Measurements from ENCODE around the gene BACH2.
A peak's percentile ranks its signal among the peaks of the same experiment; 100 is the strongest.
"Not testable (repeated sequence)": the region's sequence is repeated elsewhere in the genome, so short reads cannot be mapped to it uniquely, and the experiment has no call there.

Gene BACH2

DNA sequence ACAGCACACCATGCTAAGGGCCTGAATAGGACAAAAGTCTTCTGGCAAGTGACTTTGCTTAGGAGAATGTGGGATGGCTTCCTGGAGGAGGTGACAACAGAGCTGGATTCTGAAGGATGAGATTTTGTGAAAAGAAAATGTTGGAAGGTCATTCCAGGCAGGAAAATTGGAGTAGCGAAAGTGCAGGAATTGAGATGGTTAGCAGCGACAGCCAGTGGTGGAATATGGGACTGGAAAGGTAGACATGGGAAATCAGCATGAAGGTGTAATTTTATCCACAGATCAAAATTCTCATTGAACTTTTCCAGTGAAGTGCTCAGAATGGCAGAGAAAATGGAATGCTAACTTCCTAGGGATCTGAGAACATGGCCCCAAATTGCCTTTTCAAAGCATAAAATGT is 5.7 kb upstream of the BACH2 start:
- no peak for DNase-seq (ENCODE audit: low read depth in 2 of 2)

DNA sequence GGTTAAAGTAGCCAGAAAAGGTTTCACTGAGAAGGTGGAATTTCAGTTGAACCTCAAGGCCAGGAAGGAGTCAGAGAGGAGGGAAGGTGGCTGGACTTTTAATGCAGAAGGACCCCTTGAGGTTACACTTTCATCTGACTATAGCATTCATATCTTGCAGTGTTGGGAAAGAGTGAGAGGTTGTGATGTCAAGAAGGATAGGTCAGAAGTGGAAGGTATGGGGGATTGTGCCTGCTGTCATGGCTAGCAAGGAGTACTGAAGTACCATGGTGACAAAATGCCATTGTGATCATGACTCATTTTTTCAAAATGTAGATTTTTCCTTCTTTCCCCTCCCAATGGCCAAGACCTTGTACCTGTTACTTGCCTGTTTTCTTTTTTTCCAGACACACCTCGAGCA is 5.2 kb upstream of the BACH2 start:
- no peak for DNase-seq (ENCODE audit: low read depth in 2 of 2)

DNA sequence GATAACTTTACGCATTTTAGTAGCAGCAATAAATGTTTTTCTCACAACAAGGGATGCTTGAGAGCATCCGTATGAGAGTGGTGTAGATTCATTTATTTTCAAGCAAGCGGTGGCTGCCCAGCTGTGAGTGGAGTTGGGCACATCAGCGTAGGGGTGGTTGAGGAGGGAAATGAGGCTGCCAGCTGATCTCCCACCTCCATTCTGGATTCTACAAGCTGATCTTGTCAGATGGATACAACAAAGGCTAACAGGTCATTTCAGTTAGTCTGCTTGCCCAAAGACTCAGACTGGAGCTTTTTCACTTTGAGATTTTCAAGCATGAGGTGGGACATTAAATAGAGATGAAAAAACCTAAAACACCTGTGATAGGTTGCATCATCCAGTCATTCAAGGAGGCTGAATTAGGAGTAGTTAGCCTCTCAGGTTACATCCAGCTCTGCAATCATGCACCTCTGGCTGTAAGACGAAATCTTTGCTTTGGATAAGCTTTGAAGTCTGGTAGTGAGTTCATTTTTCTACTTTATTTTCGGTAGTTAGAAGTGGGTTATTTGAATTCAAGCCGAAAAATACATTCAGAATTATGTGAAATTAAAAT is 1.9 kb upstream of the BACH2 start:
- no peak for DNase-seq (ENCODE audit: low read depth in 2 of 2)

DNA sequence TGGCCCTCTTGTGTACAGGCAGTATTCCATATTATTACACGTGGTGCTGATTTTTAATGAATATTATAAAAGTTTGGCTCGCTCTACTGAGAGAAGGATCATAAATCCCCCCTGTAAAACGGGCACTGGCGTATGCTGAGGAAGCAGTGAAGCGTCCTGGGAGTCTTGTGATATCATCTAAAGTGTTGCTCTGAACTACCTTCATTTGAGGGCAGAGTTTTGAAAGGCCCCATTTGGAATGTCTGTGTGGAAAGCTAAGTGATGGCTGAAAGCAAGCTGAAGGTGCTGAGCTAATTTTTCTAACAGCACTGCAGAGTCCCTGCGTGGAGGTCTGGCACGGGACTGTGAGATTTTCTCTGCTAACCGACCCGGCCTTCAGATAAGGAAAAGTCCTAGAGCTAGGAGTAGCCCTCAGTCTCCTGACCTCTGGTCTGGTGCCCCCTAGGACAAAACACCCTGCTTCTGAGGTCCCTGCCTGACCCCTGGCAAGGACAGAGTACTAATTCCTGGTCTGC is 1.3 kb upstream of the BACH2 start:
- DNase-seq (ENCODE audit: low read depth in 2 of 2), result no peak

DNA sequence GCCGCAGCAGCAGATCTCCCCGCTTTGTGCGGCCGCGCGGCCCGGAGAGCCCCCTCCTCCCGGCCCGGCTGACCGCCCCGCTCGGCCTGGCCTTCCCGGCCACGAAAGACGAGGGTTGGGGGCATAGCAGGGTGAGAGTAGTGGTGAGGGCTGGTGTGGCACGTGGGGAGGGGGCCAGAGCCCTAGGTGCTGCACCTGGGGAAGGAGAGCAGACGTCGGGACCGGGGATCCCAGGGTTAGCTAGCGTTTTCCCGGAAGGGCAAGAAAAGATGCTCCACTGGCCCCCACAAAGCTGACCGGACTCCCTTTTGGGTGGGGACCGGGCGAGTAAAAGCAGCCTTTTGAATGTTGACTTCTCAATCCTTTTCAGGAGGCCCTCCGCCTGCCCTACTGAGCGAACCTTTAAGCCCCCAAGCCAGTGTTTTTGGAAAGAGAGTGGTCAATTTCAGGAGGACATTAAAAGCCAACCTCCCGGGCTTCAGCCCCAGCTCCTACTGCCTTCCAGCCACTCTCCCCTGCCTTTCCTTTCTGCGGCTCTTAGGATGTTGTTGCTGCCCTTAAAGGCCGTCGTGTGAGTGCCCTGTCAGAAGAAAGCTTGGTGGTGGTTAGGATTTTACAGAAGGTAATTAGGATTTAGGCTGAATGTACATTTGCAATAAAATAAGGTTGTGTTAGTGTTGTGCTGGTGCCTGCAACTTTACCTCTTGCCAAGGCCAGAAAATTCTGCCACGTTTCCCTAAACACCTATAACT is 648 bp upstream of the BACH2 start:
- DNase-seq (ENCODE audit: low read depth in 2 of 2), result no peak

DNA sequence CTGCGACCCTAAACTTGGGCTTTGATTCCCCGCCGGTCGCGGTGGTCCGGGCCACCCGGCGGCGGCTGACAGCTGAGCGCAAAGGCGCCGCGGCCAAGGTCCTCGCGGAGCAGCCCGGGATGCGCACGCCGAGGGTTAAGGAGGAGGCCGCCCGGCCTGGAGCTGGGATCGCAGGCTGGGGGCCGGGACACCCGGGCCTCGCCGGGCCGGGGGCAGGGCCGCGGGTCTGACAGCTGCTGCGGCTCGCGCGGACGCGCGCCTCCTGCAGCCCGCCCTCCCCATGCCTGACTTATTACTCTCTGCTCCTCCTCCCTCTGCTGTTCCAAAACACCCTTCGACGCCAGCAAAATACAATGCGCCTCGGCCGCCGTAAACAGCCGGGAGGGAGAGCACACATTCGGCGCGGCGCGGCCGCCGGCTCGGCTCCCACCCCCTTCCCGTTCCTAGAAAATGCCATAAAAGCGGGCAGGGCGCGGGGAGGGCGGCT is 746 bp downstream of the BACH2 start:
- peak; percentile 32 to 34 for DNase-seq (ENCODE audit: low read depth in 2 of 2)

DNA sequence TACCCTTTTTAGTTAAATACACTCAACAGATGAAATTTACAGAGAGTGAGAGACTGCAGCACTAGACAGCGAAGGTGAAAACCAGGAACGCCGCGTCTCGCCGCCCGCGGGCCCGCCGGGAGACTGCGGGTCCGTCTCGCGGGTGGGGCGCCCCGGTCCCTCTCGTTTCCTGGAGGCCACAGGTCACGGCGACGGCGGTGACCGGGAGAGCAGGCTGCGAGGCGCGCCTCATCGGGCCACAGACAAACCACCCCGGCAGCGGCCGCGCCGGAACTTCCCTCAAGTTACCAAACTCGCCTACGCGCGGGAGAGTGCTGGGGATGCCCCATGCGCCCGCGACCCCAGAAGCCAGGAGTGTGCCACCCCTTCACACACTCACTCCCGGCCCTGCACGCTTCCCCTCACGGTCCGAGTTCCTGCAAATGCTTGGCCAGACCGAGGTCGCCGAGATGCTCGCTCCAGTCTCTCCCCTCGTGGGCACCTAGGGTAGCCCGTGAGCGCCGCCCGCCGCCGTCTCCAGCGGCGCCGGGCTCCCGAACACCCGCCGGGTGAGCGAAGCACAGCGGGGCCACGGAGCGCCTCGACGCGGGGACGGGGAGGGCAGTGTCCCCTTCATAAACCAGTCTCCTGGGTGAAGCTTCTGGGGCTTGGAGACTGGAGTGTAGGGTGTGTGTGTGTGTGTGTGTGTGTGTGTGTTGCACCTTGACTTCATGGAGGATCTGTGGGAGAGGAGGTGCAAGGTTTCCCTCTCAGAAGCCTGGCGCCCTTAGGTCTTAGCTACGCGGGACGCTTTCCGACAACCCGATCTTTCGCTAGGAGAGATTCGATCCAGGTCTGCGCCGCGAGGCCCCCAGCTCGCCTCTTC is 1.4 kb downstream of the BACH2 start:
- peak; percentile 33 to 54 for DNase-seq (ENCODE audit: low read depth in 2 of 2)

DNA sequence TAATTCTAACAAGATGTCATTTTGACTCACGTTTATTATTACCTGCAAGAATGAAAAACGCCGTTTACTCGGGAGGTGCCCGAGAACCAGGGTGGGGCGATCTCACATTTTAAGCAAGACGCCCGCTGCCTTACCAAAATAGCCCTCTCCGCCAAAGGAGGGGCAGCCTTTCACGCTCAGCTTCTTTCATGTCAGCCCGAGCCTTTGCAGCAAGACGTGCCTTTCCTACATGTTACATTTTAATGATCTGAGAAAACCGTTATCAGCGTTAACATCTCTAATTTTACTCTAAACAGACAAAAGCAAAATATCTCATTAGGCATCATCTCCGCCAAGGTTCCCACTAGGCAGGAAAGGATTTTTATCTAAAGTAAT is 2.0 kb downstream of the BACH2 start:
- no peak for DNase-seq (ENCODE audit: low read depth in 2 of 2)

DNA sequence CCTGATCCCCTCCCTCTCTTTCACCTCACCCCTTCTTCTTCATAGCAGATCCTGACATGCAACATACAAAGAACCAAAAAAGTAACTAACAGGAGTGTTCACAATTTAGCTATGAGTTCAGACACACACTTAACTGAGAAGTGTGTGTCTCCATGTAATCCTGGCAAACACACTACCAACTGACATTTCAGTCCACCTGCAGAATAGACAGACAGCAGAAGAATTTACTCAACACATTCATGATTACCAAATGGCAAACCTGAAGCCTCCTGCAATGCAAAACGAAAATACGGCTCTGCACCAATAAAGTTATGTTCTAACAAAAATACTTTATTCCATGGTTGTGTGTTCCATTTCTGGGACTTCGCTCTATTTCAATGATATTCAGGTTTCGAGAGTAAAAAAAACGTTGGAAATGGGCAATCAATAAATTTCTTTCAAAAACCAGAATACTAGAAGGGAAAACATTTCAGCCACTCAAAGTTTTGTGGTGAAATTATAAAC is 2.6 kb downstream of the BACH2 start:
- no peak for DNase-seq (ENCODE audit: low read depth in 2 of 2)

DNA sequence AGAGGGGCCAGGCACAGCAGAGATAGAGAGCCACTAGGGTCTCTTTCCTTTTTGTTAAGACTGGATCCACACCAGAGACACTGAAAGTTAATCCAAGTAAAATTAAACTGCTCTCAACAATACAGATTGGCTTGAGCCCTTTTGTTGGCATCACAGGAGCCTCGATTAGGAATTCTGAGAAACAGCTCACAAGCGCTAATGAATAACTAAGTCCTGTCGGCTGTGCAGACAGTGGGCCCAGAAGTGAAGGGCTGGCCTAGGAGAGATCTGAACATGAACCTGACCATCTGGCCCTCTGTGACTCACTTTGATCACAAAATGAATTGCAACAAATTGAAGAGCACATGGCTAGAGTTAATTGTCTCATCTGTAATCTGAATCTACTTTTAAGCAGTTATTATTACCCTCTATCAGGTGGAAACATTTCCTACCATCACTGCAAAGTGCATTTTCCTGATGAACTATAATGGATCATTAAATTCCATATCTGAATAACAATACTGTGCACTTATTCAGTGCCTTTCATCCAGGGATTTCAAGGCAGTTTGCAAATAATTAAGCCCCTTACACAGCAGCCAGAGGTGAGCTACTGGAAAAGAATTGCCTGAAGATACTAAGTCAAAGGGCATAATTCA is 3.2 kb downstream of the BACH2 start:
- DNase-seq (ENCODE audit: low read depth in 2 of 2), result no peak

DNA sequence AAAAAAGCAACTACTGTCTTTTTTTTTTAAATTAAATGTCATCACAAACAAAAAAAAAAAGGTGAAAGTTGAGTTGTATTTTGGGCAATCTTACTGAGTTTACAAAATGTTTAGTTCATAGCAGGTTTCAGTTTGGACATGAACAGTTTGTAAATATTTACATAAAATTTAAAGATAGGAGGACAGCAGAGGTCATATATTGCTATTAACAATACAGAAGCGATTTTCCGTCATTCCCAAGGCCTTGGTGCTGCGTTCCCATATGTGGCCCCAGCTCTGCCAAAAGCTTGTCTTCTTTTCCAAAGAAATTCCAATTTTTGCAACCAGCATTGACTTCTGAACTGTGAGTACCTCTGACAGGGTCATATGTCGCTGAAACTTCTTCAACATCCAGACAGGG is 5.1 kb downstream of the BACH2 start:
- no peak for DNase-seq (ENCODE audit: low read depth in 2 of 2)

DNA sequence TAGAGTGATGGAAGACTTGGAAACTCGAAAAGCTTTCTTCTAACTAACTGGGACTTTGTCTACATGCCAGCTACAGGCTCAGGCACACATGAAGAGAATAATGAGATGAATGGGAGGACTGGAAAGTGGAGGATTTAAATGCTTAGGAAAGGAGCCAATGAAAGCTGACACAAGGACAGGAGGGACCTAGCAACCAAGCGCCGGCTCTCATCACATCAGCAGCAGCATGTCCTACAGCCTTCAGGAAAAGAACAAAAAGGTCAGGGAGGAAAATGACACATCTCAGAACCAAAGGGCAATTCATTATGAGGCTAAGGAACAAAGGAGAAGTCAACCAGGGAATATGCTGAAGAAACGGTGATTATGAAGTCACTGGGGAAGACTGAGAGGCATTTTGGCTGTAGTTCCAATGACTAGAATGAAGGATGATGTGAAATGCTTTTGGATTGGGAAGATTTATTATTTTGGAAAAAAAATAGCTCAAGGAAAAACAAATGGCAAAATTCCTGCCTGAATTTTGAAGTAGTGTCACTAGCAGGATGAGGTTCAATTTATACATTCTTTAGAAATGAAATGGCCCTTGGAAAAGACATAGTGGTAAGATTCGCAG is 5.7 kb downstream of the BACH2 start:
- DNase-seq (ENCODE audit: low read depth in 2 of 2), result no peak

DNA sequence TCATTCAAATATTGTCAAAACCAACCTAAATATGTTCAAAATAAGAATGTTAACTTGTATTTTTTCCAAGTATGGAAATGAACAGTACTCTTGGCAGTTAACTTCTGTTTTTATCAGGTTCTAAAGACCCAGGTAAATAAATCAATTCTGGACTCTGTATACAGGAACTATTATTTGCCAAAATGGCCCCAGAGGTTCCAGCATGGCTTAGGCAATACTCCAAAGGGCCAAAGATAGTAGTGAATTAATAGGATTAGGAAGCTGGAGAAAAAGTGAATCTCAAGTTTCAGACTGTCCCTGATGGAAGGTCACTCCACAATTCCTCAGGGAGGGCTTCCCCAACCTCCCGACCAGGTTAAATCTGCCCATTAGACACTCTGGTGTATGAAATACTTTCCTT is 6.7 kb downstream of the BACH2 start:
- DNase-seq (ENCODE audit: low read depth in 2 of 2), result no peak

DNA sequence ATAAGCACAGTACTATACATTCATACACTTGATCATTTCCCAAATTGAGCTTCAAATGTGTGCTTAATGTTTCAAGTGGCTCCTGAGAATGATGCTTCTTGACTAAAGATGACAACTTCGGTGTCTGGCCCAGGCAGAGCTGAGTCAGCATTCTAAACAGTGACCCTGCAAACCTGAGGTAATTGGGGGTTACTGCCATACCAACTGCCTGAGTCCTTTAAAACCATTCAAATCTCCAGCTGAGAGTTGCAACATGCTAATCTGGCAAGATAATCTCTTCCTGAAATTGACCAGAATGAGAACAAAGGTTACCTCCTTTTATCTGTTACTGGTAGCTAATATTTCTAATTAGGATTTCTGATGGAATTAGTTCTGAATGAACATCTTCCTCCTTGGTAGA is 8.2 kb downstream of the BACH2 start:
- no peak for DNase-seq (ENCODE audit: low read depth in 2 of 2)

DNA sequence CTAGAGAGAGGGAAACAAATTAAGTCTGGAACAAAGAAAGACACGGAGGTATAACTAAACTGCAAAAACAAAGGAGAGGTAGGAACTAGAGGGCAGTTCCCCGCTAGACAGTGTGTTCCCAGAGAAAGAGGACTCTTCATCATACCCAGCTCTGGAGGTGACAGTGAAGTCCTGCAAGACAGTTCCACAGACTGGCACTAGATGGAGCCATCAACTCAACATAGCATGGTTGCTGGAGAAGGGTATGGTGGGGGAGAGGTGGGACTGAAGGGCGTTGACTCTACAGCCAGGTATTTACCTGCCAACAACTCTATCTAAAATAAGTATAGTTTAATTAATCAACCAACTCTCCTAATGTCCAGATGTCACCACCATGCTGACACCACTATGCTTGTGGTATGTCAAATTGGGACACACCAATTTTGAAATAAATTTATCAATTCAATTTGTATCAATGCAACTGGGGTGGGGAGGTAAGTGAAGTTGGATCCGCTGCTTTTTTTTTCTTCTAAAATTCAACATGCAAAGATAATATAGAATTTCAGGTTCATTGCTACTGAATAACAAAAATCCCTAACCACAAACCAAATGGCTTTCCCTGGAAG is 9.7 kb downstream of the BACH2 start:
- peak in 1 of 2 donors; percentile 45 for DNase-seq (ENCODE audit: low read depth in 2 of 2)

DNA sequence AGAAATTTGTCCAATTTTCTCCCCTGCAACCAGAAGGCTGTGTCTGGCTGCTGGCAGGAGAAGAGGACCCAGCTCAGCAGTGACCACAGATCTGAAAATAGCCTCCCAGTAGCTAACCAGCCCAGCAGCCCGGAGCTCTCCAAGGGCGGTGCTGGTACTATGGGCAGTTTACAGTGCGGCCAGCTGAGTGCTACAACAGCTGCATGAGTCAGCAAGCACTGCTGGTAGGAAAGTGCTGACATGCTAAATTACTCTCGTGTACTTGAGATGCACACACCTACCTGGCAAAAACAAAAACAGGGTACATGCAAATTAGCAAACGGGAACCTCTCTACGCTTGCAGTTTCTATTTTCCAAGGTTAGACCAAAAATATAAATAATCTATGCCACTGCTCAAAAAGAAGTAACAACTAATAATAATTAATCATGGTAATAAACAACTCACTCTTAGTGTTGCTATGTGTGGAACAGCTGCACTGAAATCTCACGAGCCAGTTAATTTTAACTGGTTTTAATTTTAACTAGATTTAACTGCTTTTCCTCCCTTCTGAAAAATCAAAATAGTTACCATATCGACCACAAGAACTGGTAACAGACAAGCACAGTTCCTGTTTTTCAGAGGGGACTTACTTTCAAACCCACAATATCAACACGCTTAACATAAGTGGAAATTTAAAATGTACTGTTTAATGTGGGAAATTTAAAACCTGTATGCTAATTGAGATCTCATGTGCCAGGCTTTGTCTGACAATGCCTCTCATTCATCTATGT is 10.8 kb downstream of the BACH2 start:
- DNase-seq (ENCODE audit: low read depth in 2 of 2), result no peak

DNA sequence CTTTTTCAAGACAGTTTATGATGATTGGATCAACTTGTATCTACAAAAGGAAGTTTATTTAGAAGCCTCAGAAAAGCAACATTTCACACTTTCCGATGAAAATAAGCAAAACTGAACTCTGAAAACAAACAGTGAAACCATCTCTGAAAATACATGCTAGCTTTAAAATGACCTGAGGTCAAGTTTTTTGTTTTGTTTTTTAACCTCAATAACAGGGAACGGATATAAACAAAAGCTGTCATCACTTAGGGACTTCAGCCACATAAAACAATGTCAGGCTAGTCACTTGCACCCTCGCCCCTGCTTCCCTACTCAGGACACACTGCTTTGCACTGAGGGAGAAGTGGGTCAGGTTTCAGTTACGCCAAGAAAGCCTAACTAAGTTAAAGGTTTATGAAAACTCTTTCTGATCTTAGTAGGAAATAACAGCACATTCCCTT is 11.6 kb downstream of the BACH2 start:
- DNase-seq (ENCODE audit: low read depth in 2 of 2), result no peak

DNA sequence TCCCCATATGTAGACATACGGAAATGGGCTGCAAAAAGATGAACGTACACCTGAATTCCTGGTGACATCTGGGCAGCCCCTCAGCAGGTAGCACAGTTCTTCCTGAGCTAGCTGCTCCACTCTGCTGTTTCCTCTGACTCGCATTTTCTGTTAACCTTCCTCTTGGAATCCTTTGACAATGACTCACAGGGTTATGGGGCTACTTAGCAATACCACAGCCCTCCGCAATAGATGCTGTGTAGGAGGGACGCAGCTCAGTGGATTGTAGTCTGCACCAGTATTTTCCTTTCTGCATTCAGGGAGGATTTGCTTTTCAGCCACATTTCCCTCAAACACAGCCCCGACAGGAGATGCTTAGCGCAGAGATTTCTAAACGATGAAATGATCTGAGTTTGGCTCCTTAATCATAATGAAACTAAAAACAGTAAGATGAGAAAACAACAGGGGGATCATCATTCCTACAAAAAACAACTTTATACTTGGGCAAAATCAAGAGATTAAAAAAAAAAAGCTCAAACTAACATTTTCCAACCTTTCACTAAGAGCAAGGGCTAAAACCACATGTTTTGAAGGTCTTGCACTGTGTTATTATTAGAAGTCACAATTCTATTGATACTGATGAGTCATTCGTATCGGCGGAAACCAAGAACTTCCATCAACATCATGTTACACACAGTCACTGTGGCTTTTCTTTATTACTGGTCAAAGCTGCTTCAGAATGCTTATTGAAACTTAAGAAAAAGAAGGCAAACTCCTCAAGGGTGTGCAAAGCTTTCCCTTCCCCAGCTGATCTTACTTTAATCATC is 12.2 kb downstream of the BACH2 start:
- no peak for DNase-seq (ENCODE audit: low read depth in 2 of 2)

DNA sequence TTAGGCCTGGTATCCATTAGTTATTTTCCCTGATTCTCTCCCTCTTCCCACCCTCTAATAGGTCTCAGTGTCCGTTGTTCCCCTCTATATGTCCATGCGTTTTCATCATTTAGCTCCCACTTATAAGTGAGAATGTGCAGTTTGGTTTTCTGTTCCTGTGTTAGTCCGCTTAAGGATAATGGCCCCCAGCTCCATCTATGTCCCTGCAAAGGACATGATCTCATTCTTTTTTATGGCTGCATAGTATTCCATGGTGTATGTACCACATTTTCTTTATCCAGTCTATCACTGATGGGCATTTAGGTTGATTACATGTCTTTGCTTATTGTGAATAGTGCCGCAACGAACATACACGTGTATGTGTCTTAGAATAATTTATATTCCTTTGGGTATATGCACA is 14.4 kb downstream of the BACH2 start:
- DNase-seq (ENCODE audit: low read depth in 2 of 2), result not testable (repeated sequence)

Data from stimulated activated CD4-positive, alpha-beta T cell treated with anti-CD3 and anti-CD28 coated beads, Interleukin-1b, Interleukin-23, amount 100 ng/mL, for 1 hour (primary cell).